A673 (cell line): ENCODE results near the gene CDH4.

Experiments used
- EZH2 ChIP-seq: fragments of 200-600 bp; sonication (generic); IDR thresholded peaks from 2 replicates; pipeline ENCODE4 v1.6.1; 2017; ENCODE audit warnings: borderline replicate concordance, low read depth, mild to moderate bottlenecking, mixed read lengths, antibody characterized with exemption, low read length; ENCODE audit not compliant: poor library complexity, severe bottlenecking
- TF ChIP-seq, protein P1 (sequence below): fragments of 300-800, 200-600 bp; sonication (generic); conservative IDR thresholded peaks from 2 replicates; pipeline ENCODE4 v1.5.1; 2017; ENCODE audit warnings: low read depth, mild to moderate bottlenecking, antibody characterized with exemption, low read length, moderate library complexity, mixed read lengths

DNA sequence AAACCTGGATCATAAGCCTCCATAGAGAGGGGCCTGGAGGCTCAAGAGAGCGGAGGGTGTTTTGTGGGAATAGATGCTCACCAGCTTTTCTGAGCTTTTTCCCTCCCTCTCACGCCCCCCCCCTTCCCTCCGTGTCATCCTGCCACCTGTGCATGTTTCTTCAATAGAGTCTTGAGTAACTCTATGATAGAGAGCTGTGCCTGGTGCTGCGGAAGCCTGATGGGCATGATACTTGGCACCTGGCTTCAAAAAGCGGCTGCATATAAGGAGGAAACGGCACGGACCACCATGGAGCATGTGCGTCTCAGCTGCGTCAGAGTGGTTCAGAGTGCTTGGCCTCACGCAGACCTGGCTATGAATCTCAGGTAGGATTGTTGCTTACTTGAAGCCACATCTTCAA, 198.9 kb downstream of the CDH4 start:
- TF ChIP-seq, protein P1, sequence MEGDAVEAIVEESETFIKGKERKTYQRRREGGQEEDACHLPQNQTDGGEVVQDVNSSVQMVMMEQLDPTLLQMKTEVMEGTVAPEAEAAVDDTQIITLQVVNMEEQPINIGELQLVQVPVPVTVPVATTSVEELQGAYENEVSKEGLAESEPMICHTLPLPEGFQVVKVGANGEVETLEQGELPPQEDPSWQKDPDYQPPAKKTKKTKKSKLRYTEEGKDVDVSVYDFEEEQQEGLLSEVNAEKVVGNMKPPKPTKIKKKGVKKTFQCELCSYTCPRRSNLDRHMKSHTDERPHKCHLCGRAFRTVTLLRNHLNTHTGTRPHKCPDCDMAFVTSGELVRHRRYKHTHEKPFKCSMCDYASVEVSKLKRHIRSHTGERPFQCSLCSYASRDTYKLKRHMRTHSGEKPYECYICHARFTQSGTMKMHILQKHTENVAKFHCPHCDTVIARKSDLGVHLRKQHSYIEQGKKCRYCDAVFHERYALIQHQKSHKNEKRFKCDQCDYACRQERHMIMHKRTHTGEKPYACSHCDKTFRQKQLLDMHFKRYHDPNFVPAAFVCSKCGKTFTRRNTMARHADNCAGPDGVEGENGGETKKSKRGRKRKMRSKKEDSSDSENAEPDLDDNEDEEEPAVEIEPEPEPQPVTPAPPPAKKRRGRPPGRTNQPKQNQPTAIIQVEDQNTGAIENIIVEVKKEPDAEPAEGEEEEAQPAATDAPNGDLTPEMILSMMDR, result no peak
- TF ChIP-seq EZH2, result no peak
